Measurements from ENCODE around the gene MED12L.

Gene MED12L

GRCh38 chr3:151351648-151352047 lies 266.2 kb downstream of the MED12L start:
- H3K27ac ChIP-seq (ENCODE audit: low read depth, low read length) = no peak overlapping the region
- H3K4me3 ChIP-seq (ENCODE audit: low read depth in 1 of 2, low read length in 2 of 2) = no peak overlapping the region
- no peaks in the 10 kb centered on the region for H3K36me3 ChIP-seq (ENCODE audit: control insufficient read depth in 1 of 2, insufficient read depth in 2 of 2, low read length in 2 of 2)
- no peaks in the 10 kb centered on the region for H3K27me3 ChIP-seq (ENCODE audit: control insufficient read depth in 1 of 2, insufficient read depth in 2 of 2, low read length in 2 of 2)
- H3K4me1 ChIP-seq (ENCODE audit: control insufficient read depth in 1 of 2, insufficient read depth in 2 of 2, low read length in 2 of 2) = peaks cover 0 to 5% of the 10 kb centered on the region in 2 donors
- H3K9me3 ChIP-seq (ENCODE audit: control insufficient read depth in 1 of 2, low read length in 2 of 2) = no peaks in the 10 kb centered on the region
- no peak overlapping the region for H3K9ac ChIP-seq (ENCODE audit: low read depth in 1 of 2, low read length in 2 of 2)

GRCh38 chr3:151356794-151357462 lies 271.5 kb downstream of the MED12L start:
- Histone ChIP-seq H3K9ac (ENCODE audit: low read depth in 1 of 2, low read length in 2 of 2) (no peak overlapping the region), H3K4me3 (ENCODE audit: low read depth in 1 of 2, low read length in 2 of 2) (no peak overlapping the region), H3K27me3 (ENCODE audit: control insufficient read depth in 1 of 2, insufficient read depth in 2 of 2, low read length in 2 of 2) (no peaks in the 10 kb centered on the region), H3K9me3 (ENCODE audit: control insufficient read depth in 1 of 2, low read length in 2 of 2) (no peaks in the 10 kb centered on the region), H3K36me3 (ENCODE audit: control insufficient read depth in 1 of 2, insufficient read depth in 2 of 2, low read length in 2 of 2) (no peaks in the 10 kb centered on the region), H3K4me1 (ENCODE audit: control insufficient read depth in 1 of 2, insufficient read depth in 2 of 2, low read length in 2 of 2) (no peaks in the 10 kb centered on the region), H3K27ac (ENCODE audit: low read depth, low read length) (no peak overlapping the region)

GRCh38 chr3:151357463-151357850 lies 272.0 kb downstream of the MED12L start:
- H3K27me3 ChIP-seq (ENCODE audit: control insufficient read depth in 1 of 2, insufficient read depth in 2 of 2, low read length in 2 of 2) = no peaks in the 10 kb centered on the region
- no peak overlapping the region for H3K9ac ChIP-seq (ENCODE audit: low read depth in 1 of 2, low read length in 2 of 2)
- H3K4me1 ChIP-seq (ENCODE audit: control insufficient read depth in 1 of 2, insufficient read depth in 2 of 2, low read length in 2 of 2) = no peaks in the 10 kb centered on the region
- H3K27ac ChIP-seq (ENCODE audit: low read depth, low read length) = no peak overlapping the region
- H3K9me3 ChIP-seq (ENCODE audit: control insufficient read depth in 1 of 2, low read length in 2 of 2) = no peaks in the 10 kb centered on the region
- no peaks in the 10 kb centered on the region for H3K36me3 ChIP-seq (ENCODE audit: control insufficient read depth in 1 of 2, insufficient read depth in 2 of 2, low read length in 2 of 2)
- no peak overlapping the region for H3K4me3 ChIP-seq (ENCODE audit: low read depth in 1 of 2, low read length in 2 of 2)

- H3K36me3 ChIP-seq (ENCODE audit: control insufficient read depth in 1 of 2, insufficient read depth in 2 of 2, low read length in 2 of 2) = no peaks in the 10 kb centered on the region
- no peak overlapping the region for H3K9ac ChIP-seq (ENCODE audit: low read depth in 1 of 2, low read length in 2 of 2)
- H3K27ac ChIP-seq (ENCODE audit: low read depth, low read length) = no peak overlapping the region
These were observed 277.3 kb downstream of the MED12L start for GRCh38 chr3:151362751-151363174.

GRCh38 chr3:151366993-151367392 lies 281.5 kb downstream of the MED12L start:
- no peaks in the 10 kb centered on the region for H3K36me3 ChIP-seq (ENCODE audit: control insufficient read depth in 1 of 2, insufficient read depth in 2 of 2, low read length in 2 of 2)
- no peaks in the 10 kb centered on the region for H3K9me3 ChIP-seq (ENCODE audit: control insufficient read depth in 1 of 2, low read length in 2 of 2)
- H3K27ac ChIP-seq (ENCODE audit: low read depth, low read length) = no peak overlapping the region
- H3K4me3 ChIP-seq (ENCODE audit: low read depth in 1 of 2, low read length in 2 of 2) = no peak overlapping the region
- no peaks in the 10 kb centered on the region for H3K27me3 ChIP-seq (ENCODE audit: control insufficient read depth in 1 of 2, insufficient read depth in 2 of 2, low read length in 2 of 2)
- H3K9ac ChIP-seq (ENCODE audit: low read depth in 1 of 2, low read length in 2 of 2) = no peak overlapping the region
- no peaks in the 10 kb centered on the region for H3K4me1 ChIP-seq (ENCODE audit: control insufficient read depth in 1 of 2, insufficient read depth in 2 of 2, low read length in 2 of 2)

More at GRCh38 chr3:151362751-151363174, 277.3 kb downstream of the MED12L start:
- no peaks in the 10 kb centered on the region for H3K27me3 ChIP-seq (ENCODE audit: control insufficient read depth in 1 of 2, insufficient read depth in 2 of 2, low read length in 2 of 2)
- H3K4me1 ChIP-seq (ENCODE audit: control insufficient read depth in 1 of 2, insufficient read depth in 2 of 2, low read length in 2 of 2) = no peaks in the 10 kb centered on the region
- H3K4me3 ChIP-seq (ENCODE audit: low read depth in 1 of 2, low read length in 2 of 2) = no peak overlapping the region
- H3K9me3 ChIP-seq (ENCODE audit: control insufficient read depth in 1 of 2, low read length in 2 of 2) = no peaks in the 10 kb centered on the region

- Histone ChIP-seq H3K9ac (ENCODE audit: low read depth in 1 of 2, low read length in 2 of 2) (no peak overlapping the region), H3K27ac (ENCODE audit: low read depth, low read length) (no peak overlapping the region), H3K4me1 (ENCODE audit: control insufficient read depth in 1 of 2, insufficient read depth in 2 of 2, low read length in 2 of 2) (no peaks in the 10 kb centered on the region), H3K36me3 (ENCODE audit: control insufficient read depth in 1 of 2, insufficient read depth in 2 of 2, low read length in 2 of 2) (no peaks in the 10 kb centered on the region), H3K4me3 (ENCODE audit: low read depth in 1 of 2, low read length in 2 of 2) (no peak overlapping the region), H3K9me3 (ENCODE audit: control insufficient read depth in 1 of 2, low read length in 2 of 2) (no peaks in the 10 kb centered on the region), H3K27me3 (ENCODE audit: control insufficient read depth in 1 of 2, insufficient read depth in 2 of 2, low read length in 2 of 2) (no peaks in the 10 kb centered on the region)
These were observed 282.0 kb downstream of the MED12L start for GRCh38 chr3:151367448-151367847.

- H3K27me3 ChIP-seq (ENCODE audit: control insufficient read depth in 1 of 2, insufficient read depth in 2 of 2, low read length in 2 of 2) = no peaks in the 10 kb centered on the region
- no peak overlapping the region for H3K4me3 ChIP-seq (ENCODE audit: low read depth in 1 of 2, low read length in 2 of 2)
- H3K4me1 ChIP-seq (ENCODE audit: control insufficient read depth in 1 of 2, insufficient read depth in 2 of 2, low read length in 2 of 2) = no peaks in the 10 kb centered on the region
- H3K9ac ChIP-seq (ENCODE audit: low read depth in 1 of 2, low read length in 2 of 2) = no peak overlapping the region
- H3K36me3 ChIP-seq (ENCODE audit: control insufficient read depth in 1 of 2, insufficient read depth in 2 of 2, low read length in 2 of 2) = no peaks in the 10 kb centered on the region
- no peaks in the 10 kb centered on the region for H3K9me3 ChIP-seq (ENCODE audit: control insufficient read depth in 1 of 2, low read length in 2 of 2)
- no peak overlapping the region for H3K27ac ChIP-seq (ENCODE audit: low read depth, low read length)
These were observed 286.1 kb downstream of the MED12L start for GRCh38 chr3:151371526-151371925.

- H3K36me3 ChIP-seq (ENCODE audit: control insufficient read depth in 1 of 2, insufficient read depth in 2 of 2, low read length in 2 of 2) = no peaks in the 10 kb centered on the region
- no peak overlapping the region for H3K9ac ChIP-seq (ENCODE audit: low read depth in 1 of 2, low read length in 2 of 2)
- no peaks in the 10 kb centered on the region for H3K27me3 ChIP-seq (ENCODE audit: control insufficient read depth in 1 of 2, insufficient read depth in 2 of 2, low read length in 2 of 2)
- H3K4me3 ChIP-seq (ENCODE audit: low read depth in 1 of 2, low read length in 2 of 2) = no peak overlapping the region
- H3K9me3 ChIP-seq (ENCODE audit: control insufficient read depth in 1 of 2, low read length in 2 of 2) = no peaks in the 10 kb centered on the region
- no peaks in the 10 kb centered on the region for H3K4me1 ChIP-seq (ENCODE audit: control insufficient read depth in 1 of 2, insufficient read depth in 2 of 2, low read length in 2 of 2)
- no peak overlapping the region for H3K27ac ChIP-seq (ENCODE audit: low read depth, low read length)
These were observed 286.8 kb downstream of the MED12L start for GRCh38 chr3:151372063-151372820.

GRCh38 chr3:151377768-151378385 lies 292.4 kb downstream of the MED12L start:
- no peaks in the 10 kb centered on the region for H3K27me3 ChIP-seq (ENCODE audit: control insufficient read depth in 1 of 2, insufficient read depth in 2 of 2, low read length in 2 of 2)
- no peak overlapping the region for H3K27ac ChIP-seq (ENCODE audit: low read depth, low read length)
- no peak overlapping the region for H3K9ac ChIP-seq (ENCODE audit: low read depth in 1 of 2, low read length in 2 of 2)
- no peaks in the 10 kb centered on the region for H3K36me3 ChIP-seq (ENCODE audit: control insufficient read depth in 1 of 2, insufficient read depth in 2 of 2, low read length in 2 of 2)
- no peak overlapping the region for H3K4me3 ChIP-seq (ENCODE audit: low read depth in 1 of 2, low read length in 2 of 2)
- H3K4me1 ChIP-seq (ENCODE audit: control insufficient read depth in 1 of 2, insufficient read depth in 2 of 2, low read length in 2 of 2) = peaks cover 3 to 14% of the 10 kb centered on the region in 2 donors
- H3K9me3 ChIP-seq (ENCODE audit: control insufficient read depth in 1 of 2, low read length in 2 of 2) = no peaks in the 10 kb centered on the region

GRCh38 chr3:151379083-151379734 lies 293.7 kb downstream of the MED12L start:
- no peaks in the 10 kb centered on the region for H3K9me3 ChIP-seq (ENCODE audit: control insufficient read depth in 1 of 2, low read length in 2 of 2)
- H3K36me3 ChIP-seq (ENCODE audit: control insufficient read depth in 1 of 2, insufficient read depth in 2 of 2, low read length in 2 of 2) = no peaks in the 10 kb centered on the region
- no peaks in the 10 kb centered on the region for H3K27me3 ChIP-seq (ENCODE audit: control insufficient read depth in 1 of 2, insufficient read depth in 2 of 2, low read length in 2 of 2)
- peaks cover 16 to 24% of the 10 kb centered on the region in 2 donors for H3K4me1 ChIP-seq (ENCODE audit: control insufficient read depth in 1 of 2, insufficient read depth in 2 of 2, low read length in 2 of 2)
- H3K9ac ChIP-seq (ENCODE audit: low read depth in 1 of 2, low read length in 2 of 2) = no peak overlapping the region
- no peak overlapping the region for H3K27ac ChIP-seq (ENCODE audit: low read depth, low read length)
- H3K4me3 ChIP-seq (ENCODE audit: low read depth in 1 of 2, low read length in 2 of 2) = no peak overlapping the region
